GM18870 (cell line): ENCODE results near the gene FAM47B.

ENCODE experiments used
- ATAC-seq: cut with Tn5 transposase; IDR thresholded peaks from one replicate; pipeline ENCODE4 v1.9.1; 2021; ENCODE audit warnings: moderate library complexity; ENCODE audit not compliant: unreplicated experiment

FAM47B gene

DNA sequence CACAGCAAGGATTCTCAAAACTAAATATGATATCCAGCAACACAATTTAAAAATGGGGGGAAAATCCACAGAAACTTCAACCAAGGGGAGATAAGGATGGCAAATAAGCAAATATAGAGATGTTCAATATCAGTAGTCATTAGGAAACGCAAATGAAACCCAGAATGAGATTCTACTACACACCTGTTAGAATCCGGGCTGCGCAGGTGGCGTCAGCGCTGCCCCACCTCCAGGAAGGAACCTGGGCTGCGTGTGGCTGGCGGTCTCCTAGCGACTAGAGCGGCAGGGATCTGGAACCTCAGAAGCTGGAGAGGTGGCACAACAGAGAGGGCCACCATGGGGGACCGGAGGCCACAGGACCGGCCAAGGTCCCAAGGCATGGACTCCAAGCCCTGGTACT, at the start of gene FAM47B:
TSS of gene FAM47B (plus strand) at position 301 of the 400 bp plus-strand sequence. CDS start at position 337, 36 bp downstream.
- ATAC-seq = no peak

DNA sequence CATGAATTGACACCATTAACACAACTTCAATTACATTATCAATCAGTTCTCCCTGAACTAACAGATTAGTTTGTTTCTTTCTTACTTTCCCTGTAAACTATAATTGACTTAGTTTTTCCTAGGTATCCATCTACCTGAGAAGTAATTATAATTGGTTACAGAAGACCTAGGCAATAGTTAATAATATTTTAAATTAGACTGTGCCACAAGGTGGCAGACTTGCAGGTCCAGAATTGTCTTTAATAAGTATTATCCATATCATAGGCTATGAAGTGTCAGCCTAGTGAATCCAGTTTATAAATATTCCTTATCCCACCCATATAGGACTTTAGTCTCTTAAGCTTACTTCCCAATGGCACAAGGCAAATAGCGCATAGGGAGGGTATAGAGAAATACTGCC, 48.9 kb upstream of the FAM47B start:
- no peak for ATAC-seq

DNA sequence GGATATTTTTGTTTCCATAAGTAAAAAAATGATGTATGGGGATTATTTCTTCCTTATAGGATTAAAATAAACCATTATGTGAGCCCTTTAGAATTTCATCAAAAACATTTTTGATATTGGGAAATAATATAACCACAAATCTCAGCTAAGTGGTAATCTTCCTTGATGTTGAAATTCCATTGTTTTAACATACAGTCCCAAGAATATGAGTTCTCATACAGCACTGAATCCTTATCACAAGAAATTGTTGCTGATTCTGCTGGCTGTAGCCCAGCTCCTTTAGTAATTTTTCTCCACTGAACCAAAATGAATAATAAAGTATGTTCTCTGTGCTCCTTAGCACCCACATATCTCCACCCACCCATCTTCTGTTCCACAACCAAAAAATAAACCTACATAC, 41.9 kb upstream of the FAM47B start:
- no peak for ATAC-seq

DNA sequence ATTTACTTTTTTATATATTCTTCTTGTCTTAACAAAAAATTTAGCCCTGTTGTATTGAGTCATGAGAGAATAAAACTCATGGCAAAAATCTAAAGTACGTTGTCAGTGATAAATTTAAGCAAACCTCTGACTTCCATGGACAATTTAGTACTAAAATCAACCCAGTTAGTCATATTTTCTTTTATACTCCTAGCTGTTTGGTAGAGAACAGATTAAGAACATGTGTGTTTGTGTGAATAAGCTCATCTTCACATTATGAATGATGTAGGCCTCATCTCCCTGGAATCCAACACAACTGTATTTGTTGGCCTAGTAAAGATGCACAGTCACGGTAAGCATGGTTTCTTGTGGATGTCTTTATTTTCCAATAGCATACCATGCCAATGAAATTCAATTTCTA, 40.8 kb upstream of the FAM47B start:
- ATAC-seq = no peak

DNA sequence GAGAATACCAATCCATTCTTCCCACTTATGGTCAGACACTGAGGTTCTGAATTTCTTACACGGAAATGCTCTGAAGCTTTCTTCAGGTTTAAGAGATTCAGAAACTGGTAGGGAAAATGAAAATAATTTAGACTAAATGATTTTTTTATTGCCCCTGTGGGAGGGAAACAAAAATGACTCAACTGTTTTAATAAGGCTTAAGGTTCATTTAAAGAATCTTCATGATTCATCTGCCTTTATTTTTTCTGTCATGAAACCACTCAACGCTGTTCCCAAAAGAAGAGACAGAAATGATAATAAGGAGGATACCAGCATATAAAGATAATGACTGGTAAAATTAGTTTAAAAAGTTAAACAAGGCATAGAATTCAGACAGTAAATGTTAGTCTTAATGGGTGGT, 39.3 kb upstream of the FAM47B start:
- ATAC-seq = no peak

- no peak for ATAC-seq
These were observed 33.4 kb upstream of the FAM47B start for GRCh38 chrX:34909151-34909550.

DNA sequence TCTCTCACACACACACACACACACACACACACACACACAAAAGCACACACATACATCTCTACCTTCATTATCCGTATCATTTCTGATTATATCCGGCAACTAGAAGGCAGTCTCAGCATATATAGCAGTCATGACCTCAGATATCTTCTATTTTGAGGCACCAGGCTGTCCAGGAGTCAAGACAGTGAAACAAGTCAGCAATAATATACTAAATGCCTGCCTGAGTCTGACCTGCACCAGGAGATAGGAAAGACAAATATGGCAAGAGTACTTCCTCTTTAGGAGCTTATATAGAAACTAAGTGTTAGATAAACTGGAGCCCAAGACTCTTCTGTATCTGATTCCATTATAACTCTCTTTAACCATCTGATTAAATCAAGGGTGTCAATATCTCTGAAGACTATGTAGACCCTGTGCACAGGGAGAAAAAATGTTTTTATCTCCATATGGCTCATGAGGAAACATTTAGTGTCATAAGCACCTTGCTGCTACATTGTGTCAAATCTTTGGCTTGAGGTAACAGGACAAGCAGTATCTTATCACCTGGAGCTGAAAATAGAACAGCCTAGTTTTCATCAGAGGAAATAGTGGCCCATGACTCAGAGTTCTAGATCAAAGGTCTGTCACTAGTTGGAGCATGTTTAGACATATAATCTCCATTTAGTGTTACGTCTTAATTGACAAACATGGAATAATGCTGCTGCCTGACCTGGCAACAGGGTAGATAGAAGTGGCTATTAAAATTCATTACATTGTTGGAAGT, 27.0 kb upstream of the FAM47B start:
- no peak for ATAC-seq

GRCh38 chrX:34917146-34917545, 25.4 kb upstream of the FAM47B start:
- no peak for ATAC-seq

DNA sequence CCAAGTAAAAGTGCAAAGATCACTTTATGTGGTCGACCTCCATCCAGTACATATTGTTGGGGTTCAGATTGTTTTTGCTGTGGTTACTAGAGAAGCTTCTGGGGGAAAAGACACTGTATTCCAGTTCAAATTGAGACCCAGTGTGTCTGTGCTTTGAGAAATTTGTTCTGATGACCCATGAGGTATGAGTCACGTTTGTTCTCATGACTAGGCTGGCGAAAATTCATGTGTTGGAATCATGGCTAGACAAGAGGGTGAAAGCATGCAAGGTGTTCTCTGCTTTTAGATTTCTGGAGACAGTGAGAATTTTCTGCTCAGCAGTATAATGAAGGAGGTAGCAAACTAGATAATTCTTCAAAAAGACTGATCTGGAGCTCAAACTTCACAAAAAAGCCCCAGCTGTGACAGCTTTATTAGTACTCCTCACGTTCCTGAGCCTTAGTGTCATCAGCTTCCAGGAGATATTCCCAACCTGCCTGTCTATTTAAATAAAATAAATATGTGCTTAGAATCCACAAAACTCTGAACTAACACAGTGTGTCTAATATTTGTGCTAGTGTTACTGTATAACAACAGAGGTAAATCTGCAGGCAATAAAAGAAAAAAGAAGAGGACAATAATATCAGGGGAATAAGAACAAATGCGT, 24.4 kb upstream of the FAM47B start:
- ATAC-seq = no peak

DNA sequence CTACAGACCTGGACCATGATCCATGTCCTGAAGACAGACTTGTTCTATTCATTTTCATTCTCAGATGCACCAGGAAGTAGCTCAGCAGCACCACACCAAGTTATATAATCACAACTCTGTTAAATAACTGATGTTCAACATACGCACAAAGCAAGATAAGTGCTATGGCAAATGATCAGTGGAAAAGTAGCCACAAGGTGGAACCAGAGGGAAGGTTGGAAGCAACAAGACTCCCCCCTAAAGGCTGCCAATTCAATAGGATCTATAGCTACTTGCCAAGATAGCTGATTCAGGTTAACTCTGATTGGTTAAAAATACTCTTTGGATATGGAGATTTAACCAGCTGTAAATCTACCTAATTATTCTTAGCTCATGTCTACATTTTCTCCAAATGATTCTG, 23.7 kb upstream of the FAM47B start:
- ATAC-seq = no peak

DNA sequence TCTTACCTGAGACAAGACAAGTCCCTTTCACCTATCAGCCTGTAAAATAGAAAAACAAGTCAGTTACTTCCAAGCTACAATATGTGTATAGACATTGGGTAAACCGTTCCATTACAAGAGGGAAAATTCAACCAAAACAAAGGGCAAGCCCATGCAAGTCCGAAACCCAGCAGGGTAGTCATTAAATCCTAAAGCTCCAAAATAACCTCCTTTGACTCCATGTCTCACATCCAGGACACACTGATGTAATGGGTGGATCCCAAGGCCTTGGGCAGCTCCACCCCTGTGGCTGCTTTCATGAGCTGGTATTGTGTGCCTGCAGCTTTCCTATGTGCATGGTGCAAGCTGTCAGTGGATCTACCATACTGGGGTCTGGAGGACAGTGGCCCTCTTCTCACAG, 14.7 kb upstream of the FAM47B start:
- ATAC-seq = no peak

- no peak for ATAC-seq
These were observed 639 bp downstream of the FAM47B start for GRCh38 chrX:34943235-34943634.

DNA sequence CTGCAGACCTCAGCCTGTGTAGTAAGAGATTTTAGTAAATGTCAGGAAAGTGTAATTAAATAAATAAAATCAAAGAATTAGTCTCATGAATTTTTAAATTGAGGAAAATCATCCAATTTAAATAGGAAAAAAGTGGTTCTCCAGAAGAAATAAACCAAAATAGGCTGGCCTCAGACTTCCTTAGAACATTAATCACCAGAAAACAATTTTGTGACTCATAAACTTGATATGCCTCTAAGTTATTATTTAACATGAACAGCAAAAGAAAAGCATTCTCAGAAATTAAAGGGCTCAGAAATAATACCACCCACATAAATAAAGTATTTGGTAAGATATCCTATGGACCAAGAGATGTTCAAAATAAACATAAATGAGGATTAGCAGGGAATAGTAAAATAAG, 14.3 kb downstream of the FAM47B start:
- ATAC-seq = no peak

DNA sequence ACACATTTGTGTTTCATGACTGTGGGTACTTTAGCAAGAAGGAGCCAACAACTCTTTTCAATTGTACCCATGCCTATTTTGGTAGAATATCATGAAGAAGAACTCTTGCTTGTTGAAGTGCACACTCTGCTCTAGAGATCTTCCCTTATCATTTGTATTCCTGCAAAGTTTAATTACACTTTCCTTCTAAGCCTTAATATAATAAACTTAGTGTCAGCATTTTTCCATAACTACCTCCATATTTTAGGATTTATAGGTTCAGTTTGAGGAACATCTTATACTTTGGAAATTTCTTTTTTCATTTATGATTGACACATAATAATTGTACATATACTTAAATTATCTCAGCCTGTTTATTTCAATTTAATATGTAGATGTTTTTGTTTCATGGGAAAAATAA, 19.1 kb downstream of the FAM47B start:
- ATAC-seq = no peak

GRCh38 chrX:34972206-34972605, 29.6 kb downstream of the FAM47B start:
- ATAC-seq = no peak

DNA sequence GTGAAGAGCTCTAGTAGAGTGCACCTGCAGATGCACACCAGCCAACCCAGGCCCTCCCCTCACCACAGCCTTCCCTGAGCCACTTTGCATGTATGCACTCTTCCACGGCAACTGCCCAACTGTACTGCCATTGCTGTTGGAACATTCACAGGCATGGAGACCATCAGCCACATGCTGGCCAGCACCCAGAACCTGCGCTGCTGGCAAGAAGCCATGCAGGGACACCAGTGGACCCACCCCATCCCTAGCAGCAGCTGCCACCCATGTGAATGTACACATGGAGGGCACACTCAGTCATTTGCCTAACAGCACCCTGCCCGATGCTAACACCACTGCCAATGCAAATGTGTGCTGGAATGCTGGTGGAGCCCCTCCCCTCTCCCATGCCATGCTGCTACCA, 35.6 kb downstream of the FAM47B start:
- no peak for ATAC-seq

GRCh38 chrX:34987646-34988045, 45.0 kb downstream of the FAM47B start:
- ATAC-seq = no peak
